ENCODE measurements around the gene VAT1. TPM values are rescaled to one million over a fixed set of nuclear protein-coding genes. Genes with fewer than 3 reads are reported as not detected.

Gene VAT1
- total and polyA plus RNA-seq, 2 of the 13 experiments (the other 11 are each of a cell fraction or from before 2014, with no cell fraction given): 143 to 205 TPM

DNA sequence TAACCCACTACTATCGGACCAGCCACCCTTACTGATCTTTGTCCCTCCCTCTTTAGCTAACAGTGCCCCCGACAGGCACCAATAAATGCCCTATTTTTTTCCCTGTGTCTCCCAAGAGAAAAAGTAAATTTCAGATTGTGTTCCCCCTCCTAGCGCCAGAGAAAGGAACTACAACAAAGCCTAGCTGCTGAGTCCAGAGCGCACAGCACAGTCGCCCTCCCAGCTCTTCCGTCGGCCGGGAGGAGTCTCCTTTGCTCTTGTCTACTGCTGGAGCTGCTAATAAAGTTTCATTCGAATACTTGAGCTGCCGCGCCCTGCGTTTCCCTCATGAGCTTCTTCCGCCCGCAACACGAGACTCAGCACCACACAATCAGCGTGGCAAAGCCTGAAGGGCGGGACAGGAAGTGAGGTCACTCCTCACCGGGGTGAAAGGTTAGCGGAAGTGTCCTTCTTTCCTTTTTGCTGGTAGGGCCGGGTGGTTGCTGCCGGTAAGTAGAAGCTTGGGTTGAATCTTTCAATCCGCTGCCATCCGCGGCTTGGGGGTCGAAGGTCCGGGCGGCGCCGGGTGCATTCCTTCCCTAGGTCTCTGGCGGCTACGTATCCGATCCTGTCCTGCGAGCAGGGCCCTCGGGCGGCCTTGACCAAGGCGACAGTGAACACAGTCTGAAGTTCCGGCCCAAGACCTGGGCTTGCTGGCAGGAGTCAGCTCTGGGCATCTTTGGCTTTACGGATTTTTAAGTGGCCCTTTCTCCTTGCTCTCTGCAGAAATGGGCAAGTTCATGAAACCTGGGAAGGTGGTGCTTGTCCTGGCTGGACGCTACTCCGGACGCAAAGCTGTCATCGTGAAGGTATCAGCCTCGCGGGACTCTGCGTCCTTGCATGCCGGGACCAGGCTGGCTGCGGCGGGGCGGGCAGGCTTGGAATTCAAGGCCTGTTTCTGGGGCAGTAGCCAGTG is 23.9 kb downstream of the VAT1 start, which contains the start of gene RPL27 (continued):
- no peak; the same call in none of the 2 replicates for TF ChIP-seq ZNF367 (CRISPR knock-in tag; IDR thresholded peaks at IDR 0.05; ENCODE audit: borderline replicate concordance)
- TF ChIP-seq NFIC (IDR thresholded peaks at IDR 0.05; ENCODE audit: low read length): peak; percentile 83
- peak; percentile 97 for TF ChIP-seq SSRP1 (CRISPR knock-in tag; IDR thresholded peaks at IDR 0.05)
- TF ChIP-seq ZSCAN25 (CRISPR knock-in tag; IDR thresholded peaks at IDR 0.05): peak; percentile 70; the same call in 1 of the 2 replicates
- TF ChIP-seq TOE1 (CRISPR knock-in tag; IDR thresholded peaks at IDR 0.05): peak; percentile 77
- TF ChIP-seq, protein P1, sequence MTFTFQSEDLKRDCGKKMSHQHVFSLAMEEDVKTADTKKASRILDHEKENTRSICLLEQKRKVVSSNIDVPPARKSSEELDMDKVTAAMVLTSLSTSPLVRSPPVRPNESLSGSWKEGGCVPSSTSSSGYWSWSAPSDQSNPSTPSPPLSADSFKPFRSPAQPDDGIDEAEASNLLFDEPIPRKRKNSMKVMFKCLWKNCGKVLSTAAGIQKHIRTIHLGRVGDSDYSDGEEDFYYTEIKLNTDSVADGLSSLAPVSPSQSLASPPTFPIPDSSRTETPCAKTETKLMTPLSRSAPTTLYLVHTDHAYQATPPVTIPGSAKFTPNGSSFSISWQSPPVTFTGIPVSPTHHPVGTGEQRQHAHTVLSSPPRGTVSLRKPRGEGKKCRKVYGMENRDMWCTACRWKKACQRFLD (CRISPR knock-in tag; IDR thresholded peaks at IDR 0.05; ENCODE audit: borderline replicate concordance): peak; percentile 49; the same call in 1 of the 2 replicates
- TF ChIP-seq SAFB2 (CRISPR knock-in tag; IDR thresholded peaks at IDR 0.05; ENCODE audit: borderline replicate concordance, low read depth): peak; percentile 91
- TF ChIP-seq TBP (CRISPR knock-in tag; IDR thresholded peaks at IDR 0.05): no peak
- peak; percentile 66; the same call in 1 of the 2 replicates for TF ChIP-seq ZNF292 (CRISPR knock-in tag; IDR thresholded peaks at IDR 0.05; ENCODE audit: borderline replicate concordance, low read depth)
- TF ChIP-seq BORCS8-MEF2B (CRISPR knock-in tag; IDR thresholded peaks at IDR 0.05): peak; percentile 97
- TF ChIP-seq, protein P2, sequence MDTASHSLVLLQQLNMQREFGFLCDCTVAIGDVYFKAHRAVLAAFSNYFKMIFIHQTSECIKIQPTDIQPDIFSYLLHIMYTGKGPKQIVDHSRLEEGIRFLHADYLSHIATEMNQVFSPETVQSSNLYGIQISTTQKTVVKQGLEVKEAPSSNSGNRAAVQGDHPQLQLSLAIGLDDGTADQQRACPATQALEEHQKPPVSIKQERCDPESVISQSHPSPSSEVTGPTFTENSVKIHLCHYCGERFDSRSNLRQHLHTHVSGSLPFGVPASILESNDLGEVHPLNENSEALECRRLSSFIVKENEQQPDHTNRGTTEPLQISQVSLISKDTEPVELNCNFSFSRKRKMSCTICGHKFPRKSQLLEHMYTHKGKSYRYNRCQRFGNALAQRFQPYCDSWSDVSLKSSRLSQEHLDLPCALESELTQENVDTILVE (CRISPR knock-in tag; IDR thresholded peaks at IDR 0.05): peak; percentile 99
- TF ChIP-seq, protein P3, sequence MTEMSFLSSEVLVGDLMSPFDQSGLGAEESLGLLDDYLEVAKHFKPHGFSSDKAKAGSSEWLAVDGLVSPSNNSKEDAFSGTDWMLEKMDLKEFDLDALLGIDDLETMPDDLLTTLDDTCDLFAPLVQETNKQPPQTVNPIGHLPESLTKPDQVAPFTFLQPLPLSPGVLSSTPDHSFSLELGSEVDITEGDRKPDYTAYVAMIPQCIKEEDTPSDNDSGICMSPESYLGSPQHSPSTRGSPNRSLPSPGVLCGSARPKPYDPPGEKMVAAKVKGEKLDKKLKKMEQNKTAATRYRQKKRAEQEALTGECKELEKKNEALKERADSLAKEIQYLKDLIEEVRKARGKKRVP (CRISPR knock-in tag; IDR thresholded peaks at IDR 0.05): peak in 1 of 2 experiments; percentile 69; a peak in 2 of 4 replicates
- TF ChIP-seq CCAR2 (optimal IDR thresholded peaks at IDR 0.05; ENCODE audit: low read depth, low read length): peak; percentile 99
- no peak for TF ChIP-seq NFIB (CRISPR knock-in tag; IDR thresholded peaks at IDR 0.05; ENCODE audit: borderline replicate concordance)
- no peak; the same call in 1 of the 2 replicates for TF ChIP-seq ZNF557 (CRISPR knock-in tag; IDR thresholded peaks at IDR 0.05)
- TF ChIP-seq, protein P4, sequence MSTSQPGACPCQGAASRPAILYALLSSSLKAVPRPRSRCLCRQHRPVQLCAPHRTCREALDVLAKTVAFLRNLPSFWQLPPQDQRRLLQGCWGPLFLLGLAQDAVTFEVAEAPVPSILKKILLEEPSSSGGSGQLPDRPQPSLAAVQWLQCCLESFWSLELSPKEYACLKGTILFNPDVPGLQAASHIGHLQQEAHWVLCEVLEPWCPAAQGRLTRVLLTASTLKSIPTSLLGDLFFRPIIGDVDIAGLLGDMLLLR (CRISPR knock-in tag; IDR thresholded peaks at IDR 0.05): peak; percentile 63; the same call in 1 of the 2 replicates
- peak; percentile 90; the same call in 1 of the 2 replicates for TF ChIP-seq ZNF276 (CRISPR knock-in tag; IDR thresholded peaks at IDR 0.05; ENCODE audit: low read depth)
- TF ChIP-seq ZNF354B (CRISPR knock-in tag; IDR thresholded peaks at IDR 0.05): no peak
- peak; percentile 87 for TF ChIP-seq SMC3 (IDR thresholded peaks at IDR 0.05; ENCODE audit: low read length)
- TF ChIP-seq ZKSCAN5 (CRISPR knock-in tag; IDR thresholded peaks at IDR 0.05): peak; percentile 72; the same call in 1 of the 2 replicates
- 0 out of 2 replicates have a peak, but pooled peaks have one; percentile 34 for TF ChIP-seq ZNF776 (CRISPR knock-in tag; IDR thresholded peaks at IDR 0.05)
- TF ChIP-seq ZNF850 (CRISPR knock-in tag; conservative IDR thresholded peaks at IDR 0.05): no peak
- TF ChIP-seq SP140L (CRISPR knock-in tag; IDR thresholded peaks at IDR 0.05; ENCODE audit: borderline replicate concordance): peak; percentile 67
